ENCODE results near the gene RPS2.

Gene RPS2

GRCh38 chr16:1990351-1991134, 25.9 kb upstream of the RPS2 start:
- no peak overlapping the region for H3K4me3 ChIP-seq (ENCODE audit: low read depth, low read length)
- no peak for TF ChIP-seq CTCF (conservative IDR thresholded peaks at IDR 0.05; ENCODE audit: low read depth, low read length)
- DNase-seq (ENCODE audit: low read depth) = no peak

- no peak for TF ChIP-seq CTCF (conservative IDR thresholded peaks at IDR 0.05; ENCODE audit: low read depth, low read length)
- DNase-seq (ENCODE audit: low read depth) = no peak
- H3K4me3 ChIP-seq (ENCODE audit: low read depth, low read length) = no peak overlapping the region
These were observed 25.4 kb upstream of the RPS2 start for GRCh38 chr16:1990101-1990350.

DNA sequence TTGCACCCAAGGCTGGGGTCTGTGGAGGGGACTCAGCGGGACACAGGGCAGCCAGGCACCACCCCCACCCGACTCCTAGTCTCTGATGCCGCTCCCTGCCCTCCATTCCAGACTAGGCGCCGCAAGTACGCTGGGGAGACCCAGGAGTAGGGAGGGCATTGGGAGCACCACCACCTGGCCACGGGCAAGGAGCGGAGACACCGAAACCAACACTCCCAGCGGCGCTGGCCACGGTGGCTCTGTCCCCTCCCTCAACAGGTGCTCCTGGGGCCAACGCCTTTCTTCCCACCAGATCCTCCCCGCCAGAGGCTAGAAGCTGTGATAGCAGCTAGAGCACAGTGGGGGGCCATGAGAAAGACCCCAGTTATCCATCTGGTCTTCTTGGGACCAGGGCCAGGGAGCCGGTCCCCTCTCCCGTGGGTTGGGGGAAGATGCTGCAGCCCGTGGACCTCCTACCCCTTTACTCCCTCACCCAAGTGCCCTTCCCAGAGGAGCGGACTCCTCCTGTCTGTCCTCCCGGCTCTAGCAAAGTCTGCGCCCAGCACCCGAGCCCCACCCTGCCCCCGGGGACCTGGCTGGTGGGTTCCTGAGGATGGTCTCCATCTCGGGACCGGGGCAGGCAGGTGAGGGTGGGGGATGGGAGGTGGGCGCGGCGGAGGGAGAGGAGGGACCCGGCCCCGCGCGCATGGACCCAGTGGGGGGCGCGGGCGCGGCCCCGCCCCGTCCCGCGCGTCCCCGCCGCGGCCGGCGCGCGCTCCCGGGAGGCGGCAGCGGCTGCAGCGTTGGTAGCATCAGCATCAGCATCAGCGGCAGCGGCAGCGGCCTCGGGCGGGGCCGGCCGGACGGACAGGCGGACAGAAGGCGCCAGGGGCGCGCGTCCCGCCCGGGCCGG, 24.8 kb upstream of the RPS2 start, which contains the start of gene SYNGR3:
Gene SYNGR3, plus strand, starts transcription at position 762 of the 892 bp plus-strand sequence. CDS start 133 bp downstream, outside the sequence.
- no peak for DNase-seq (ENCODE audit: low read depth)
- no peak for TF ChIP-seq CTCF (conservative IDR thresholded peaks at IDR 0.05; ENCODE audit: low read depth, low read length)
- H3K4me3 ChIP-seq (ENCODE audit: low read depth, low read length) = no peak within 1 kb of the TSS

GRCh38 chr16:1987198-1987597, 22.6 kb upstream of the RPS2 start:
- no peak for DNase-seq (ENCODE audit: low read depth)
- H3K4me3 ChIP-seq (ENCODE audit: low read depth, low read length) = no peak overlapping the region
- TF ChIP-seq CTCF (conservative IDR thresholded peaks at IDR 0.05; ENCODE audit: low read depth, low read length) = no peak

DNA sequence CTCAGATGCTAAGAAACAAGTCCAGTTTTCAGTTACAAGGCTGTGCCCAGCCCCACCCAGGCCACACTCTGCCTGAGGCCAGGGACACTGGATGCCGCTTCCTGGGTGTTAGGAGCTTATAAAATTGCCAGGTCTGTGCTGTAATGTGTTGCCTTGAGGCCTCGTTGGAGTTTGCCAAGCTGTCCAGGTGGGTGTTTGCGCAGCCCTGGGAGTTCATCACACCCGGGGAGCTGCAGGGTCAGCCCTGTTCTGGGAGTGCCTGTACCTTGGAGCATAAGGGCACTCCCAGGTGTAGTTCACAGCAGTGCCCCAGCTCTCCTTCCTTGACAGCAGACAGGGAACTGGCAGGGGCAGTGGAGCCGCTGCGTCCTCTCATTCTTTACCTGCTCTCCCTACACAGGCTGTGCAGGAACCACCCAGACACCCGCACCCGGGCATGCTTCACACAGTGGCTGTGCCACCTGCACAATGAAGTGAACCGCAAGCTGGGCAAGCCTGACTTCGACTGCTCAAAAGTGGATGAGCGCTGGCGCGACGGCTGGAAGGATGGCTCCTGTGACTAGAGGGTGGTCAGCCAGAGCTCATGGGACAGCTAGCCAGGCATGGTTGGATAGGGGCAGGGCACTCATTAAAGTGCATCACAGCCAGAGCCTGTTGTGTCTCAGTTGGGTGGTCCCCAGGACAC, 21.0 kb upstream of the RPS2 start:
- H3K4me3 ChIP-seq (ENCODE audit: low read depth, low read length) = no peak overlapping the region
- no peak for TF ChIP-seq CTCF (conservative IDR thresholded peaks at IDR 0.05; ENCODE audit: low read depth, low read length)
- no peak for DNase-seq (ENCODE audit: low read depth)

- no peak for DNase-seq (ENCODE audit: low read depth)
- peak overlapping the region; percentile 67 for H3K4me3 ChIP-seq (ENCODE audit: low read depth, low read length)
- no peak for TF ChIP-seq CTCF (conservative IDR thresholded peaks at IDR 0.05; ENCODE audit: low read depth, low read length)
These were observed 20.0 kb upstream of the RPS2 start for GRCh38 chr16:1984347-1985225.

All from choroid plexus epithelial cell (primary cell).